Stimulated activated CD4-positive, alpha-beta T cell treated with anti-CD3 and anti-CD28 coated beads, Interleukin-4, amount 100 ng/mL, for 48 hours (primary cell): ENCODE measurements around the gene PAMR1.
A peak's percentile ranks its signal among the peaks of the same experiment; 100 is the strongest.

Source experiments
- DNase-seq, 2 donors: peaks; one replicate each; pipeline ENCODE4 v3.0.0-alpha.2; 2020; ENCODE audit warnings: low read depth in 2 of 2

The PAMR1 gene

GRCh38 chr11:35458846-35459245 lies 66.6 kb downstream of the PAMR1 start:
- no peak for DNase-seq

- no peak for DNase-seq
Measured at GRCh38 chr11:35454362-35454761, 71.1 kb downstream of the PAMR1 start.

GRCh38 chr11:35436581-35437250 lies 88.7 kb downstream of the PAMR1 start:
- no peak for DNase-seq

- DNase-seq, result no peak
Measured at GRCh38 chr11:35433588-35433987, 91.8 kb downstream of the PAMR1 start.

GRCh38 chr11:35432464-35432863 lies 93.0 kb downstream of the PAMR1 start:
- no peak for DNase-seq

- DNase-seq, result no peak
Measured at GRCh38 chr11:35427071-35427470, 98.3 kb downstream of the PAMR1 start.

GRCh38 chr11:35426351-35426750 lies 99.1 kb downstream of the PAMR1 start:
- DNase-seq, result no peak

- no peak for DNase-seq
Measured at GRCh38 chr11:35425603-35426212, 99.7 kb downstream of the PAMR1 start.

- DNase-seq, result no peak
Measured at GRCh38 chr11:35424157-35424940, 101.1 kb downstream of the PAMR1 start.

- no peak for DNase-seq
Measured at GRCh38 chr11:35420371-35420770, 105.0 kb downstream of the PAMR1 start.

GRCh38 chr11:35419830-35420333 lies 105.5 kb downstream of the PAMR1 start:
- DNase-seq, result no peak

- no peak for DNase-seq
Measured at GRCh38 chr11:35419184-35419829, 106.1 kb downstream of the PAMR1 start, which contains the start of gene SLC1A2. TSS of gene SLC1A2 (minus strand) at chr11:35419558. CDS start at chr11:35418966, 592 bp downstream.

- DNase-seq, result peak; percentile 10 to 18
Measured at GRCh38 chr11:35418282-35419183, 106.9 kb downstream of the PAMR1 start.

- no peak for DNase-seq
Measured at GRCh38 chr11:35415487-35415886, 109.9 kb downstream of the PAMR1 start.

- no peak for DNase-seq
Measured at GRCh38 chr11:35414776-35415175, 110.6 kb downstream of the PAMR1 start.

GRCh38 chr11:35414311-35414710 lies 111.1 kb downstream of the PAMR1 start:
- no peak for DNase-seq

GRCh38 chr11:35413598-35413997 lies 111.8 kb downstream of the PAMR1 start:
- no peak for DNase-seq

- no peak for DNase-seq
Measured at GRCh38 chr11:35412285-35412684, 113.1 kb downstream of the PAMR1 start.

GRCh38 chr11:35407041-35407440 lies 118.4 kb downstream of the PAMR1 start:
- DNase-seq, result no peak

GRCh38 chr11:35404388-35404775 lies 121.0 kb downstream of the PAMR1 start:
- no peak for DNase-seq

GRCh38 chr11:35403765-35404387 lies 121.5 kb downstream of the PAMR1 start:
- no peak for DNase-seq
